Caco-2 (cell line): ENCODE results near the gene CDC42BPA. TPM values are rescaled to one million over a fixed set of nuclear protein-coding genes. Genes with fewer than 3 reads are reported as not detected.

Experiments used
- BruUV-seq: library from RNA; stranded (reverse); fragments of 400-500 nt; replicated peaks from 2 replicates; lab custom pipeline; 2021; lab: Mats Ljungman, UMichigan
- CTCF ChIA-PET: fragments of 300-600 bp; sonication (Branson Sonifier 250); formaldehyde crosslinking; loops from one replicate; lab custom pipeline; 2022; ENCODE audit warnings: antibody characterized with exemption; lab: Charles Lee
- POLR2A ChIA-PET: fragments of 300-600 bp; sonication (Branson Sonifier 250); formaldehyde crosslinking; loops from one replicate; lab custom pipeline; 2022; ENCODE audit warnings: antibody characterized with exemption; lab: Charles Lee
- DNase-seq, 2 experiments: peaks; one replicate each; pipeline versions ENCODE4 v3.0.0 to v3.0.0-alpha.2; 2020 to 2022
- H3K27me3 ChIP-seq: replicated peaks from 2 replicates; pipeline ENCODE4 v1.6.0; 2011; ENCODE audit warnings: low read length; ENCODE audit not compliant: control insufficient read depth, insufficient read depth
- H3K36me3 ChIP-seq: 2 replicates; pipeline ENCODE4 v1.5.1; 2011; ENCODE audit warnings: low read length; ENCODE audit not compliant: control insufficient read depth, insufficient read depth
- H3K4me1 ChIP-seq: fragments of 250-450 bp; sonication (Bioruptor Pico); 2 replicates; pipeline ENCODE4 v1.5.1; 2020; ENCODE audit warnings: mild to moderate bottlenecking
- H3K4me3 ChIP-seq: 2 replicates; pipeline ENCODE4 v1.5.1; 2011; ENCODE audit warnings: low read depth, mild to moderate bottlenecking, control low read depth, low read length
- H3K9me3 ChIP-seq: fragments of 250-450 bp; sonication (Bioruptor Pico); 2 replicates; pipeline ENCODE4 v1.5.1; 2020; ENCODE audit warnings: mild to moderate bottlenecking, moderate library complexity
- H3K27ac Mint-ChIP-seq: one replicate; pipeline ENCODE4 v1.8.0; 2022; ENCODE audit warnings: mixed read lengths; ENCODE audit not compliant: unreplicated experiment
- H3K27me3 Mint-ChIP-seq: one replicate; pipeline ENCODE4 v1.8.0; 2022; ENCODE audit warnings: mixed read lengths; ENCODE audit not compliant: insufficient read depth, unreplicated experiment
- H3K36me3 Mint-ChIP-seq: one replicate; pipeline ENCODE4 v1.8.0; 2022; ENCODE audit warnings: mild to moderate bottlenecking, mixed read lengths; ENCODE audit not compliant: insufficient read depth, unreplicated experiment
- H3K4me1 Mint-ChIP-seq: one replicate; pipeline ENCODE4 v1.8.0; 2022; ENCODE audit warnings: low read depth, mixed read lengths; ENCODE audit not compliant: unreplicated experiment
- H3K4me3 Mint-ChIP-seq: one replicate; pipeline ENCODE4 v1.8.0; 2022; ENCODE audit warnings: mild to moderate bottlenecking, moderate library complexity, mixed read lengths; ENCODE audit not compliant: unreplicated experiment
- H3K9me3 Mint-ChIP-seq: one replicate; pipeline ENCODE4 v1.8.0; 2022; ENCODE audit warnings: mixed read lengths; ENCODE audit not compliant: unreplicated experiment
- CTCF ChIP-seq, 2 experiments: fragments of 200-600 bp in 1 of 2; IDR thresholded peaks; 1 replicate in 1 of 2; 2 replicates in 1 of 2; pipeline versions ENCODE4 v1.5.1 to v1.8.0; 2011 to 2022; ENCODE audit warnings: antibody characterized with exemption in 1 of 2, control low read depth in 1 of 2, inconsistent platforms in 1 of 2, low read depth in 1 of 2, low read length in 1 of 2, mild to moderate bottlenecking in 1 of 2, moderate library complexity in 1 of 2; ENCODE audit not compliant: insufficient read depth in 1 of 2, severe bottlenecking in 1 of 2, unreplicated experiment in 1 of 2
- intact Hi-C: fragments of 100-400 bp; cut with micrococcal nuclease; formaldehyde crosslinking; loops from one replicate; pipeline ENCODE4 v1.10.0; 2022; ENCODE audit not compliant: unreplicated experiment
- total RNA-seq: library from RNA; stranded (reverse); gene quantifications from 2 replicates; pipeline ENCODE4 v1.2.3, GENCODE V29; 2022

The CDC42BPA gene
- total RNA-seq, 1 experiment from 2014 or later: 38.3 TPM

- H3K36me3 Mint-ChIP-seq: peaks cover 40% of the 10 kb centered on the region
- intact Hi-C loops: no loop called here
- H3K4me3 Mint-ChIP-seq: no peak overlapping the region
- H3K4me1 ChIP-seq: peaks cover 3% of the 10 kb centered on the region; the same call in 1 of the 2 replicates
- no peak overlapping the region for H3K4me3 ChIP-seq
- no peak for DNase-seq
- POLR2A ChIA-PET: no interaction called here
- no peaks in the 10 kb centered on the region for H3K27me3 Mint-ChIP-seq
- CTCF ChIA-PET: no interaction called here
- no peak for TF ChIP-seq CTCF (IDR thresholded peaks at IDR 0.05; ENCODE audit: insufficient read depth in 1 of 2, low read depth in 1 of 2, low read length in 1 of 2, severe bottlenecking in 1 of 2, unreplicated experiment in 1 of 2)
- H3K27ac Mint-ChIP-seq: no peak overlapping the region
- no peaks in the 10 kb centered on the region for H3K27me3 ChIP-seq
- H3K4me1 Mint-ChIP-seq: peaks cover 5% of the 10 kb centered on the region
- BruUV-seq: no TSS peak
- no peaks in the 10 kb centered on the region for H3K9me3 Mint-ChIP-seq
- peaks cover 1% of the 10 kb centered on the region; the same call in 1 of the 2 replicates for H3K36me3 ChIP-seq
- H3K9me3 ChIP-seq: no peaks in the 10 kb centered on the region
These were observed 338.7 kb downstream of the CDC42BPA start for GRCh38 chr1:226979517-226980121.

DNA sequence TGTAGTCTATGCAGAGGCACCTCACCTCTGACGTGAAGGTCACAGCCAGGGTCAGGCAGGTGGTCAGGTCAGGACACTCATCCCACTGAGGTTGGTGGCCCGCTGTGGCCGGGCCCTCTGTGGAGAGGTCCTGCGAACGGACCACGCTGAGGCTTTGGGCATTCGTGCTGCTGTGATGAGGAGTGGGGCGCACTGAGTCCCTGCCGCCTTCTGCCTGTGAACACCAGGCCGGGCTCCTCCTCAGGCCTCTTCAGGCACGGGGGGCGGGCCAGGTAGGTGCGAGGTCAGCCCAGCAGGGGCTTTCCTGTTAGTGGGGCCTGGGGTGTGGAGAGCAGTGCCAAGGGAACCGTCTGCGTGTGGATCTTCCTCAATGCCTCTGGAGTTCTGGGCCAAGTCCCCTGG, 339.2 kb downstream of the CDC42BPA start:
- Mint-ChIP-seq H3K27me3 (no peaks in the 10 kb centered on the region), H3K9me3 (no peaks in the 10 kb centered on the region), H3K4me3 (no peak overlapping the region), H3K36me3 (peaks cover 39% of the 10 kb centered on the region), H3K27ac (no peak overlapping the region), H3K4me1 (peaks cover 10% of the 10 kb centered on the region)
- ChIA-PET CTCF (no interaction called here), POLR2A (no interaction called here)
- no peak for DNase-seq
- intact Hi-C loops: no loop called here
- BruUV-seq: no TSS peak
- no peaks in the 10 kb centered on the region for H3K27me3 ChIP-seq
- H3K4me3 ChIP-seq: no peak overlapping the region
- H3K36me3 ChIP-seq: peaks cover 1% of the 10 kb centered on the region; the same call in 1 of the 2 replicates
- no peak for TF ChIP-seq CTCF (IDR thresholded peaks at IDR 0.05; ENCODE audit: insufficient read depth in 1 of 2, low read depth in 1 of 2, low read length in 1 of 2, severe bottlenecking in 1 of 2, unreplicated experiment in 1 of 2)
- H3K9me3 ChIP-seq: no peaks in the 10 kb centered on the region
- peaks cover 6% of the 10 kb centered on the region; the same call in 1 of the 2 replicates for H3K4me1 ChIP-seq

GRCh38 chr1:226978432-226979114, 339.7 kb downstream of the CDC42BPA start:
- ChIA-PET POLR2A (no interaction called here), CTCF (no interaction called here)
- H3K27me3 ChIP-seq: no peaks in the 10 kb centered on the region
- Mint-ChIP-seq H3K36me3 (peaks cover 36% of the 10 kb centered on the region), H3K27ac (no peak overlapping the region), H3K9me3 (no peaks in the 10 kb centered on the region), H3K4me1 (peaks cover 12% of the 10 kb centered on the region), H3K4me3 (no peak overlapping the region), H3K27me3 (no peaks in the 10 kb centered on the region)
- DNase-seq: no peak
- H3K9me3 ChIP-seq: no peaks in the 10 kb centered on the region
- H3K36me3 ChIP-seq: peaks cover 1% of the 10 kb centered on the region; the same call in 1 of the 2 replicates
- no TSS peak for BruUV-seq
- no peak for TF ChIP-seq CTCF (IDR thresholded peaks at IDR 0.05; ENCODE audit: insufficient read depth in 1 of 2, low read depth in 1 of 2, low read length in 1 of 2, severe bottlenecking in 1 of 2, unreplicated experiment in 1 of 2)
- no peak overlapping the region for H3K4me3 ChIP-seq
- intact Hi-C loops: no loop called here
- H3K4me1 ChIP-seq: peaks cover 12% of the 10 kb centered on the region; the same call in 1 of the 2 replicates
